OCI-LY3 (cell line): ENCODE results near the gene RAP1GAP2.

Experiments used
- CTCF ChIP-seq: fragments of 200-600, 300-600 bp; sonication (generic); IDR thresholded peaks from 2 replicates; pipeline ENCODE4 v1.5.1; 2014; ENCODE audit warnings: antibody characterized with exemption, low read length, low read depth
- EZH2phosphoT487 ChIP-seq: fragments of 200-600 bp; shearing (Covaris generic); IDR thresholded peaks from 2 replicates; pipeline ENCODE4 v1.6.1; 2018; ENCODE audit warnings: antibody characterized with exemption, mixed run types, low read depth

- TF ChIP-seq CTCF (no peak), EZH2phosphoT487 (no peak)
These were observed 115.0 kb downstream of the RAP1GAP2 start for GRCh38 chr17:2911035-2911754.
